Measurements from ENCODE around the gene IMMP2L.

GRCh38 chr7:110839866-110840265, 722.4 kb downstream of the IMMP2L start:
- TF ChIP-seq EZH2phosphoT487 (IDR thresholded peaks at IDR 0.05; ENCODE audit: borderline replicate concordance, low read length) (no peak), CTCF (conservative IDR thresholded peaks at IDR 0.05; ENCODE audit: low read depth, low read length) (peak; percentile 30; the same call in 1 of the 2 replicates)
